Stomach (tissue), 4 donors: ENCODE results near the gene COIL.

Source experiments
- POLR2AphosphoS5 ChIP-seq, 3 donors: sonication (generic); formaldehyde crosslinking; IDR thresholded peaks; one replicate each; pipeline ENCODE4 v1.6.1; 2016; ENCODE audit warnings: antibody characterized with exemption in 3 of 3
- TF ChIP-seq, protein P1 (sequence below), 7 experiments: fragments of 450-650 bp in 4 of 7; fragments of 200-600 bp in 3 of 7; sonication (generic) in 3 of 7; IDR thresholded peaks; one replicate each; pipeline ENCODE4 v1.5.1; 2016 to 2019; ENCODE audit warnings: antibody characterized with exemption in 7 of 7, control low read depth in 2 of 7, mild to moderate bottlenecking in 1 of 7

- TF ChIP-seq POLR2AphosphoS5 (IDR thresholded peaks at IDR 0.05), result no peak
- TF ChIP-seq, protein P1, sequence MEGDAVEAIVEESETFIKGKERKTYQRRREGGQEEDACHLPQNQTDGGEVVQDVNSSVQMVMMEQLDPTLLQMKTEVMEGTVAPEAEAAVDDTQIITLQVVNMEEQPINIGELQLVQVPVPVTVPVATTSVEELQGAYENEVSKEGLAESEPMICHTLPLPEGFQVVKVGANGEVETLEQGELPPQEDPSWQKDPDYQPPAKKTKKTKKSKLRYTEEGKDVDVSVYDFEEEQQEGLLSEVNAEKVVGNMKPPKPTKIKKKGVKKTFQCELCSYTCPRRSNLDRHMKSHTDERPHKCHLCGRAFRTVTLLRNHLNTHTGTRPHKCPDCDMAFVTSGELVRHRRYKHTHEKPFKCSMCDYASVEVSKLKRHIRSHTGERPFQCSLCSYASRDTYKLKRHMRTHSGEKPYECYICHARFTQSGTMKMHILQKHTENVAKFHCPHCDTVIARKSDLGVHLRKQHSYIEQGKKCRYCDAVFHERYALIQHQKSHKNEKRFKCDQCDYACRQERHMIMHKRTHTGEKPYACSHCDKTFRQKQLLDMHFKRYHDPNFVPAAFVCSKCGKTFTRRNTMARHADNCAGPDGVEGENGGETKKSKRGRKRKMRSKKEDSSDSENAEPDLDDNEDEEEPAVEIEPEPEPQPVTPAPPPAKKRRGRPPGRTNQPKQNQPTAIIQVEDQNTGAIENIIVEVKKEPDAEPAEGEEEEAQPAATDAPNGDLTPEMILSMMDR (IDR thresholded peaks at IDR 0.05), result no peak
Observed at GRCh38 chr17:56926704-56927103, 34.1 kb downstream of the COIL start.
